ENCODE data around the gene SMCO4. TPM values are rescaled to one million over a fixed set of nuclear protein-coding genes. Genes with fewer than 3 reads are reported as not detected.

Gene SMCO4
- total RNA-seq, 6 experiments from 2014 or later = 43.5 to 106 (median 51.8) TPM

DNA sequence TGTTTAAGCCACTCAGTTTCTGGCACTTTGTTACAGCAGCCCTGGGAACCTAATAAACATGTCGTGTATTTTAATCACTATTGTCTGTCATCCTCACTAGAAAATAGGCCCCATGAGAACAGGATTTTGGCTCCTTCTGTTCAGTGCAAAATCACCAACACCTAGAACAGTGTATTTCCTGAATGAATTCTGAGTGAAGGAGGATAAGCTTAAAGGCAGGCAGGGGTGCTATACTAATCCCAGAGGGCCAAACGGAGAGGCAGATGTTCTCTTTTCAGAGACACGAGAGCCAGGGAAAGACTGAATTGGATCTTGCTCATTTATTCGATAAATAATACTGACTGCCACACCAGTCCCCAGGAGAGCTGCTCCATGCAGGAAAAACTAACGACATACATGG lies 10.4 kb downstream of the SMCO4 start:
- peaks cover 0 to 59% (median 31%) of the 10 kb centered on the region in 4 donors for H3K4me1 ChIP-seq

DNA sequence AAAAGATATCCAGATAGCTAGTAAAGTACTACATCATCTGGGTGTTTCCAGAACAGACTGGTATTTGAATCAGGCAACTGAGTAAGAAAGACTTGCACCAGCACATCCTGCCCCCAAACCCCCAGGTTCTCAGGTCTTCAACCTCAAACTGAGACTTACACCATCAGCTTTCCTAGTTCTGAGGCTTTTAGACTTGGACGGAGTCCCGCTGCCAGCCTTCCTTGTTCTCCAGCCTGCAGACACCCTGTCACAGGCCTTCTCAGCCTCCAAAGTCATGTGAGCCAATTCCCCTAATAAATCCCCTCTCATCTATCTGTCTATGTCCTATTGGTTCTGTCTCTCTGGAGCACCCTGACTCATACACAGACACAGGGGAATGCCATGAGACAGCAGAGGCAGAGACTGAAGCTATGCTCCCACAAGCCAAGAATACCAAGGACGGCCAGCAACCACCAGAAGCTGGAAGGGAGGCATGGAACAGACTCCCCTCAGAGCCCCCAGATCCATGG lies 10.9 kb downstream of the SMCO4 start:
- ATAC-seq (no peak), DNase-seq (no peak)
- intact Hi-C loops (cut with DNase I) = no loop called here
- no peaks in the 10 kb centered on the region for H3K9me3 ChIP-seq
- 63% methylated on average over 2 of the region's 3 CpGs for WGBS (ENCODE audit: insufficient coverage, low coverage, low lambda C conversion rate, missing lambda C conversion rate)
- no peaks in the 10 kb centered on the region for H3K36me3 ChIP-seq
- H3K4me3 ChIP-seq = no peak overlapping the region
- TF ChIP-seq CTCF (IDR thresholded peaks at IDR 0.05) (no peak), POLR2A (IDR thresholded peaks at IDR 0.05) (no peak)
- no peaks in the 10 kb centered on the region for H3K27me3 ChIP-seq
- H3K27ac ChIP-seq = peak overlapping the region in 1 of 3 donors; percentile 10
- H3K4me1 ChIP-seq = peaks cover 0 to 61% (median 31%) of the 10 kb centered on the region in 4 donors

More for the DNA sequence above, 10.4 kb downstream of the SMCO4 start:
- intact Hi-C loops (cut with DNase I) = no loop called here
- Histone ChIP-seq H3K4me3 (no peak overlapping the region), H3K27ac (peak overlapping the region in 1 of 3 donors; percentile 10), H3K36me3 (no peaks in the 10 kb centered on the region), H3K9me3 (no peaks in the 10 kb centered on the region), H3K27me3 (no peaks in the 10 kb centered on the region)
- ATAC-seq = no peak
- TF ChIP-seq POLR2A (IDR thresholded peaks at IDR 0.05) (no peak), CTCF (IDR thresholded peaks at IDR 0.05) (no peak)
- 60% methylated on average over 2 of the region's 5 CpGs for WGBS (ENCODE audit: insufficient coverage, low coverage, low lambda C conversion rate, missing lambda C conversion rate)
- no peak for DNase-seq

- Histone ChIP-seq H3K27me3 (no peaks in the 10 kb centered on the region), H3K4me1 (peaks cover 0 to 63% (median 27%) of the 10 kb centered on the region in 4 donors), H3K9me3 (no peaks in the 10 kb centered on the region), H3K4me3 (no peak overlapping the region), H3K36me3 (no peaks in the 10 kb centered on the region), H3K27ac (peak overlapping the region in 2 of 3 donors; percentile 27 to 69)
- TF ChIP-seq CTCF (IDR thresholded peaks at IDR 0.05) (no peak), POLR2A (IDR thresholded peaks at IDR 0.05) (peak; percentile 15)
- DNase-seq = no peak
- intact Hi-C loops (cut with DNase I) = no loop called here
- WGBS (ENCODE audit: insufficient coverage, low coverage, low lambda C conversion rate, missing lambda C conversion rate) = 33% methylated on average over 1 of the region's 1 CpG
- ATAC-seq = peak in 2 of 4 donors; percentile 5 to 7
These were observed 12.7 kb downstream of the SMCO4 start for GRCh38 chr11:93530468-93530826.

DNA sequence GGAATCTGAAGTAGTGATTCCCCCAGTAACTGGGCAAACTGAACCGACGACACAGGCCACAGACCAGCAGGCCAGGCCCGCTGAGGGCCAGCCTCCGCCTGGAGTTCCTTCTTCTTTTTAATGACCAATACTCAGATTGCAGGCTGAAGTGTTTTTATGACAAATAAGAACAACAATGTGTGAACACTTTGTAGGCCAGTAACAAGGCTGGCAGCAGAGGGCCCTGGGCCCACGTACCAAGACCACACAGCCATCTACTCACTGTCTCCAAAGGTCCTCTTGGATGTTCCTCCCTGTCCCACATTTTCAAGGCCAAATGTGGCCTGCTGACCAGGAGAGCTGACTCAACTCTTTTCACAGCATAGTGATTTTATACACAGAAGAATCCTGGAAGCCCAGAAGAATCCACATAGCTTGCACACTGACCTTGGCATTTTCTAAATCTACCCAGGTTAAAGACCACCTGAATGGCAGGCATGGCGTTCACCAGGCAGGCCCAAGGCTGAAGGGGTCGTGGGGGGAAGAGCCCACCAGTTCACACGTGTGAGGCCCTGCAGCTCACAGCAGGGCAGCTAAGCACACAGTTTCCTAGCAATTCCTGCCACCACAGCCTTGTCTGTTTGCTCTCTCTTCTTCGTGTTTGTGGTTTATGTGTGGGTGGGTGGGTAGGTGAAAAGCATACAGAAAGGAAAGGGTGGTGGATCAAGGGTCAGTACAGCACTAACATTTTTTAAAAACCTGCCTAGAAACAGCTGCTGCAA lies 13.3 kb downstream of the SMCO4 start:
- Histone ChIP-seq H3K27ac (peak overlapping the region; percentile 27 to 69 (median 61)), H3K4me1 (peaks cover 0 to 68% (median 29%) of the 10 kb centered on the region in 4 donors), H3K9me3 (no peaks in the 10 kb centered on the region), H3K36me3 (no peaks in the 10 kb centered on the region), H3K4me3 (no peak overlapping the region), H3K27me3 (no peaks in the 10 kb centered on the region)
- no peak for DNase-seq
- peak; percentile 11 to 54 (median 36) for ATAC-seq
- TF ChIP-seq POLR2A (IDR thresholded peaks at IDR 0.05) = no peak
- no peak for TF ChIP-seq CTCF (IDR thresholded peaks at IDR 0.05)
- 28% methylated on average over 8 of the region's 9 CpGs for WGBS (ENCODE audit: insufficient coverage, low coverage, low lambda C conversion rate, missing lambda C conversion rate)
- intact Hi-C loops (cut with DNase I) = no loop called here
